Mucosa of gallbladder (tissue), 1 donor: ENCODE data around the gene APBB3. TPM values are rescaled to one million over a fixed set of nuclear protein-coding genes. Genes with fewer than 3 reads are reported as not detected.
A peak's percentile ranks its signal among the peaks of the same experiment; 100 is the strongest.
"Not testable (repeated sequence)": the region's sequence is repeated elsewhere in the genome, so short reads cannot be mapped to it uniquely, and the experiment has no call there.

Experiments
- DNase-seq: peaks from one replicate; pipeline ENCODE4 v3.0.0-alpha.2; 2020; ENCODE audit warnings: low spot score
- total RNA-seq: library from RNA; stranded (reverse); gene quantifications from one replicate; pipeline ENCODE4 v1.2.1, GENCODE V29; 2021
- donor health status: DM: no; HTN: no; CAD: no.

Gene APBB3
- 46.4 TPM for total RNA-seq

GRCh38 chr5:140564196-140565023 is at the start of gene APBB3, which contains the start of gene SLC35A4:
Gene APBB3, minus strand, starts transcription at chr5:140564598. Its CDS starts 353 bp downstream, at chr5:140564245.
Gene SLC35A4, plus strand, starts transcription at chr5:140564828. Its CDS starts 2,342 bp downstream, at chr5:140567170.
- peak; percentile 98 for DNase-seq

- DNase-seq = no peak
Observed at GRCh38 chr5:140611020-140611521, 46.7 kb upstream of the APBB3 start.

- DNase-seq = peak; percentile 34
Observed at GRCh38 chr5:140609126-140609525, 44.7 kb upstream of the APBB3 start.

- DNase-seq = no peak
Observed at GRCh38 chr5:140608722-140609121, 44.3 kb upstream of the APBB3 start.

GRCh38 chr5:140607031-140607430 is 42.6 kb upstream of the APBB3 start:
- no peak for DNase-seq

GRCh38 chr5:140605879-140606278 is 41.5 kb upstream of the APBB3 start:
- no peak for DNase-seq

- DNase-seq = no peak
Observed at GRCh38 chr5:140603734-140604133, 39.3 kb upstream of the APBB3 start.

- not testable (repeated sequence) for DNase-seq
Observed at GRCh38 chr5:140603446-140603698, 39.0 kb upstream of the APBB3 start.

- DNase-seq = no peak
Observed at GRCh38 chr5:140602147-140602546, 37.7 kb upstream of the APBB3 start.

- DNase-seq = no peak
Observed at GRCh38 chr5:140600096-140600495, 35.7 kb upstream of the APBB3 start.

GRCh38 chr5:140598836-140599235 is 34.4 kb upstream of the APBB3 start:
- DNase-seq = no peak

- peak; percentile 39 for DNase-seq
Observed at GRCh38 chr5:140596321-140596741, 31.9 kb upstream of the APBB3 start.

GRCh38 chr5:140595538-140596300 is 31.3 kb upstream of the APBB3 start:
- DNase-seq = peak; percentile 78

- DNase-seq = no peak
Observed at GRCh38 chr5:140594169-140594568, 29.8 kb upstream of the APBB3 start.

GRCh38 chr5:140593070-140593469 is 28.7 kb upstream of the APBB3 start:
- DNase-seq = not testable (repeated sequence)

GRCh38 chr5:140591747-140592372 is 27.5 kb upstream of the APBB3 start:
- DNase-seq = no peak

GRCh38 chr5:140590861-140591260 is 26.5 kb upstream of the APBB3 start:
- no peak for DNase-seq

- no peak for DNase-seq
Observed at GRCh38 chr5:140588311-140589070, 24.1 kb upstream of the APBB3 start.

GRCh38 chr5:140587495-140587894 is 23.1 kb upstream of the APBB3 start:
- DNase-seq = no peak

- not testable (repeated sequence) for DNase-seq
Observed at GRCh38 chr5:140579188-140579747, 14.9 kb upstream of the APBB3 start.

GRCh38 chr5:140576776-140577201 is 12.4 kb upstream of the APBB3 start:
- DNase-seq = no peak
